ENCODE measurements around the gene TAOK1. TPM values are rescaled to one million over a fixed set of nuclear protein-coding genes. Genes with fewer than 3 reads are reported as not detected.

Gene TAOK1
- total and polyA plus RNA-seq, 2 of the 13 experiments (the other 11 are each of a cell fraction or from before 2014, with no cell fraction given), result 14.1 to 23.0 TPM

GRCh38 chr17:29574732-29575510, 184.8 kb downstream of the TAOK1 start (continued):
- TF ChIP-seq GPBP1L1 (CRISPR knock-in tag; IDR thresholded peaks at IDR 0.05) (no peak), ZBTB7B (CRISPR knock-in tag; IDR thresholded peaks at IDR 0.05) (peak; percentile 68), TERF1 (CRISPR knock-in tag; IDR thresholded peaks at IDR 0.05) (no peak), STAT6 (CRISPR knock-in tag; IDR thresholded peaks at IDR 0.05; ENCODE audit: borderline replicate concordance) (no peak; the same call in 1 of the 2 replicates), PITX1 (CRISPR knock-in tag; IDR thresholded peaks at IDR 0.05) (peak; percentile 86), ZSCAN12 (CRISPR knock-in tag; IDR thresholded peaks at IDR 0.05) (no peak), NR0B2 (CRISPR knock-in tag; IDR thresholded peaks at IDR 0.05) (no peak), MAFF (IDR thresholded peaks at IDR 0.05; ENCODE audit: low read depth, low read length) (peak; percentile 99), IKZF4 (CRISPR knock-in tag; IDR thresholded peaks at IDR 0.05; ENCODE audit: borderline replicate concordance, low read depth, not compliant biosample characterization) (no peak), MTF1 (CRISPR knock-in tag; IDR thresholded peaks at IDR 0.05) (no peak), GMEB2 (CRISPR knock-in tag; IDR thresholded peaks at IDR 0.05; ENCODE audit: low read depth) (no peak), PRDM10 (CRISPR knock-in tag; IDR thresholded peaks at IDR 0.05; ENCODE audit: low read depth) (0 out of 2 replicates have a peak, but pooled peaks have one; percentile 49), SIN3B (IDR thresholded peaks at IDR 0.05; ENCODE audit: low read length) (0 out of 2 replicates have a peak, but pooled peaks have one; percentile 29), ZNF782 (CRISPR knock-in tag; IDR thresholded peaks at IDR 0.05; ENCODE audit: borderline replicate concordance) (peak; percentile 74; the same call in 1 of the 2 replicates), ZNF382 (CRISPR knock-in tag; IDR thresholded peaks at IDR 0.05; ENCODE audit: borderline replicate concordance) (no peak), ZKSCAN1 (IDR thresholded peaks at IDR 0.05; ENCODE audit: low read length) (no peak)

All from HepG2 (cell line).